Heart left ventricle (tissue), 16 donors: ENCODE measurements around the gene DDX4. TPM values are rescaled to one million over a fixed set of nuclear protein-coding genes. Genes with fewer than 3 reads are reported as not detected.

Experiments
- ATAC-seq, 4 donors: fragments of 200-7000 bp; cut with Tn5 transposase; one replicate each; pipeline ENCODE4 v1.9.1; 2020 to 2022; ENCODE audit warnings: moderate library complexity in 4 of 4, mild to moderate bottlenecking in 3 of 4, moderate number of reproducible peaks in 1 of 4
- DNase-seq, 5 donors: peaks; one replicate each; pipeline ENCODE4 v3.0.0-alpha.2; 2020
- H3K27ac ChIP-seq, 12 donors: fragments of 200-600 bp; sonication (generic) in 4 of 12; one replicate each; pipeline versions ENCODE4 v1.5.0 to v1.8.0; 2016 to 2022; ENCODE audit warnings: mild to moderate bottlenecking in 2 of 12
- H3K27me3 ChIP-seq, 9 donors: fragments of 200-600 bp; sonication (generic) in 2 of 9; one replicate each; pipeline versions ENCODE4 v1.5.1 to v1.8.0; 2016 to 2022; ENCODE audit warnings: mild to moderate bottlenecking in 3 of 9
- H3K36me3 ChIP-seq, 9 donors: fragments of 200-600 bp; sonication (generic) in 2 of 9; one replicate each; pipeline versions ENCODE4 v1.5.0 to v1.8.0; 2018 to 2022; ENCODE audit warnings: mild to moderate bottlenecking in 2 of 9
- H3K4me1 ChIP-seq, 12 donors: fragments of 200-600 bp; sonication (generic) in 4 of 12; one replicate each; pipeline versions ENCODE4 v1.5.0 to v1.8.0; 2016 to 2022; ENCODE audit warnings: mild to moderate bottlenecking in 3 of 12
- H3K4me3 ChIP-seq, 12 donors: fragments of 200-600 bp; sonication (generic) in 4 of 12; one replicate each; pipeline versions ENCODE4 v1.5.0 to v1.8.0; 2017 to 2022; ENCODE audit warnings: mild to moderate bottlenecking in 9 of 12, moderate library complexity in 4 of 12
- H3K9me3 ChIP-seq, 12 donors: fragments of 200-600 bp; sonication (generic) in 4 of 12; one replicate each; pipeline versions ENCODE4 v1.5.0 to v1.8.0; 2016 to 2022; ENCODE audit warnings: mild to moderate bottlenecking in 1 of 12
- POLR2A ChIP-seq, 2 donors: fragments of 450-650 bp; IDR thresholded peaks; one replicate each; pipeline ENCODE4 v1.6.1; 2017; ENCODE audit warnings: antibody characterized with exemption in 2 of 2, mild to moderate bottlenecking in 2 of 2, moderate library complexity in 2 of 2
- WGBS, 4 donors: extraction: QIAGEN DNeasy Blood & Tissue Kit in 2 of 4; methylation state at CpG; one replicate each; pipeline versions ENCODE4 v1.1.5 to v1.1.7; 2013 to 2018; 5-methylcytosine and 5-hydroxymethylcytosine counted together
- intact Hi-C, 10 donors: fragments of 100-400 bp; cut with DNase I; formaldehyde crosslinking; loops; one replicate each; pipeline versions ENCODE4 v1.11.1 to v1.14.2; 2022
- polyA plus RNA-seq, 2 donors: library from polyadenylated mRNA; stranded (reverse); fragments of 200-250 nt; gene quantifications; one replicate each; pipeline ENCODE4 v1.2.3, GENCODE V29; 2013
- total RNA-seq, 9 donors: library from RNA; depleted of rRNA in 2 of 9; stranded (reverse); fragments of >200 nt in 2 of 9; fragmentation: NEBNext Ultra II Directional in 3 of 9; extraction: Animal tissue kit (Norgen Biotek cat#: 25700) in 3 of 9; gene quantifications; one replicate each; pipeline versions ENCODE4 v1.1.0 to v1.2.4, GENCODE V29; 2016 to 2023
- TF ChIP-seq, protein P1 (sequence below), 12 donors: fragments of 200-600 bp; sonication (generic) in 4 of 12; IDR thresholded peaks; one replicate each; pipeline versions ENCODE4 v1.5.0 to v1.8.0; 2018 to 2022; ENCODE audit warnings: antibody characterized with exemption in 12 of 12, mild to moderate bottlenecking in 5 of 12
- donor health status: ischemic (EF 13 %, LVEDD 7.1; RV severe dilation, severe dysfunction).
- donor health status: healthy with polysubstance abuse.
- donor health status: DM: no; HTN: yes; CAD: no.
- donor health status: DM: no; HTN: no; CAD: no.
- donor health status: ischemic (EF 25% LVEDD 6.9; RV normal size, moderate dysfunction).
- donor health status: ischemic (EF 25% LVEDD 5.7; RV mildly dilated, moderate dysfunction).
- donor health status: healthy.
- donor health status: DM: yes; HTN: yes; CAD: no.
- donor health status: ischemic (EF 35%, LVEDD 5.7; RV mildly dilated, moderate dysfunction).
- donor health status: nonischemic (EF 11% LVEDD 7.7; RV severe dilation, severe dysfunction).
- donor health status: DM: yes; HTN: yes; CAD: no.
- donor health status: PGD.
- donor health status: ischemic (EF 29% LVEDD 5.4; RV normal size, mild dysfunction).
- donor health status: nonischemic (EF 23%, LVEDD 6.1; RV moderate dilation, normal function).

The DDX4 gene
- total and polyA plus RNA-seq, 11 donors, result not detected

DNA sequence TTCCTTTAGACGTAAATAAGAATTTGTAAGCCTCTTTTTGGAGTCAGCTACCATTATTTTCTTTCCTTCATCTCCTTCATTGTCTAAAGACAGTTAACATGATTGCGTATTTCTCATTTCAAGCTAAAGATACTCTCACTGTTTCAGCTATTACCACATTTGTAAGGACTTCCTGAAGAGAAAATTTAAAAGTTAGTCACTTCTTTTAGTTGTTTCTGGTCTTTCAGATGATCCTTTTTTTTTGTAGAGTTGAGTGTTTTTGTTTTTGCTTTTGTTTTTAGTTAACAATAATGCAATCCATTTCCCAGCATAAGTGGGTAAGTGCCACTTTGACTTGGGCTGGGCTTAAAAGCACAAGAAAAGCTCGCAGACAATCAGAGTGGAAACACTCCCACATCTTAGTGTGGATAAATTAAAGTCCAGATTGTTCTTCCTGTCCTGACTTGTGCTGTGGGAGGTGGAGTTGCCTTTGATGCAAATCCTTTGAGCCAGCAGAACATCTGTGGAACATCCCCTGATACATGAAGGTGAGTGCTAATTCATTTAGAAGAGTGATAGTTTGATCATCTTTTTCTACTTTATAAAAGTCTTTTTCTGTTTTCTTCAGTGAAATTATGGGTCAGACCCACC is 115.3 kb downstream of the DDX4 start:
- intact Hi-C loops, result loop anchor here in 1 of 10 donors (5.0 kb wide), 1 partner anchor 416 kb away; no protein-coding TSS in a partner anchor
- no peak overlapping the region for H3K4me3 ChIP-seq
- H3K27ac ChIP-seq, result peak overlapping the region in 2 of 12 donors; percentile 31 to 65
- WGBS, 4 donors, result 55 to 67% (median 63%) methylated on average over 3 of the region's 3 CpGs
- H3K4me1 ChIP-seq, result peaks cover 0 to 52% (median 3%) of the 10 kb centered on the region in 12 donors
- no peaks in the 10 kb centered on the region for H3K36me3 ChIP-seq
- TF ChIP-seq, protein P1, sequence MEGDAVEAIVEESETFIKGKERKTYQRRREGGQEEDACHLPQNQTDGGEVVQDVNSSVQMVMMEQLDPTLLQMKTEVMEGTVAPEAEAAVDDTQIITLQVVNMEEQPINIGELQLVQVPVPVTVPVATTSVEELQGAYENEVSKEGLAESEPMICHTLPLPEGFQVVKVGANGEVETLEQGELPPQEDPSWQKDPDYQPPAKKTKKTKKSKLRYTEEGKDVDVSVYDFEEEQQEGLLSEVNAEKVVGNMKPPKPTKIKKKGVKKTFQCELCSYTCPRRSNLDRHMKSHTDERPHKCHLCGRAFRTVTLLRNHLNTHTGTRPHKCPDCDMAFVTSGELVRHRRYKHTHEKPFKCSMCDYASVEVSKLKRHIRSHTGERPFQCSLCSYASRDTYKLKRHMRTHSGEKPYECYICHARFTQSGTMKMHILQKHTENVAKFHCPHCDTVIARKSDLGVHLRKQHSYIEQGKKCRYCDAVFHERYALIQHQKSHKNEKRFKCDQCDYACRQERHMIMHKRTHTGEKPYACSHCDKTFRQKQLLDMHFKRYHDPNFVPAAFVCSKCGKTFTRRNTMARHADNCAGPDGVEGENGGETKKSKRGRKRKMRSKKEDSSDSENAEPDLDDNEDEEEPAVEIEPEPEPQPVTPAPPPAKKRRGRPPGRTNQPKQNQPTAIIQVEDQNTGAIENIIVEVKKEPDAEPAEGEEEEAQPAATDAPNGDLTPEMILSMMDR (IDR thresholded peaks at IDR 0.05), result no peak
- TF ChIP-seq POLR2A (IDR thresholded peaks at IDR 0.05), result no peak
- no peaks in the 10 kb centered on the region for H3K27me3 ChIP-seq
- DNase-seq (no peak), ATAC-seq (peak in 2 of 4 donors; percentile 45 to 77)
- no peaks in the 10 kb centered on the region for H3K9me3 ChIP-seq

DNA sequence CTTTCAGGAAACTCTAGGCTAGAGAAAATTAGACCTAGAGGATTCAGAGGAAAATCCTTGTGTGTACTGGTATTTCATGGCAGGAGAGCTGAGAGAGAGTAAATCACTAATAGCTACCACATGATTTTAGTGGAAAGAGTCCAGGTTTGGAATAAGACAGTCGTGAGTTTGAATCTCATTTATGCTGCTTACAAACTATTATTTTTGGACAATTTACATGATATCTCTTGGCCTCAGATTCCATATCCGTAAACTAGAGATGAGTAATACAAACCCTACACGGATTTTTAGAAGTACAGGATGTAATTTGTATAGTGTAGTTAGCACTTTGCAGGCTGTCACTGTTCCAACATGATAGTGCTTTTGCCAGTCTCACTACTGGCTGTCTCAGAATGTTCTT is 116.0 kb downstream of the DDX4 start:
- TF ChIP-seq, protein P1 (IDR thresholded peaks at IDR 0.05), result no peak
- no peak for TF ChIP-seq POLR2A (IDR thresholded peaks at IDR 0.05)
- Histone ChIP-seq H3K36me3 (no peaks in the 10 kb centered on the region), H3K4me3 (no peak overlapping the region), H3K27me3 (no peaks in the 10 kb centered on the region), H3K9me3 (no peaks in the 10 kb centered on the region), H3K27ac (peak overlapping the region in 1 of 12 donors; percentile 65), H3K4me1 (peaks cover 0 to 52% (median 3%) of the 10 kb centered on the region in 12 donors)
- WGBS, 4 donors, result 11 to 41% (median 18%) methylated on average over 3 of the region's 3 CpGs
- DNase-seq (no peak), ATAC-seq (peak in 1 of 4 donors; percentile 48)
- intact Hi-C loops, result loop anchor here in 1 of 10 donors (5.0 kb wide), 1 partner anchor 417 kb away; no protein-coding TSS in a partner anchor

DNA sequence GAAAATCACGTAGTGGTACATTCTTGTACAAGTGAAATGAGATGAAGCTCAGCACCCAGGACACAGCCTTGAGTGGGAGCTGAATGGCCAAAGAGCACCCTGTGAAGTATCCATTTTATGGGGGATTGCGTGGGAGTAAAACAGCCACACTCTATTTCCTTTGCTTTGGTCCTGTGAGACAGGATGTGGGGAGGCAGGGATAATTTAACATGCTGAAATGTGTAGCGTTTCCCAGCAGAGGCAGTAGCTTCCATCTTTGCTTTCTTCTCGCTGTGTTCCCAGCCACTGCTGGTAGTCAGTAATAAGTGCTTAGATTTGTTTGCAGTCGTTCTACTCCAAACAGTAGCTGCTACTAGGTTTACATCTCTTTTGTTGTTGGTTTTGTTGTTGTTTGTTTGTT is 117.6 kb downstream of the DDX4 start:
- intact Hi-C loops, result no loop called here
- Histone ChIP-seq H3K4me3 (no peak overlapping the region), H3K36me3 (no peaks in the 10 kb centered on the region), H3K9me3 (peaks cover 0 to under 1% (median 0%) of the 10 kb centered on the region in 12 donors), H3K4me1 (peaks cover 0 to 55% (median 3%) of the 10 kb centered on the region in 12 donors), H3K27ac (no peak overlapping the region), H3K27me3 (no peaks in the 10 kb centered on the region)
- 49 to 56% (median 52%) methylated on average over 5 of the region's 5 CpGs for WGBS, 4 donors
- TF ChIP-seq POLR2A (IDR thresholded peaks at IDR 0.05), result no peak
- TF ChIP-seq, protein P1 (IDR thresholded peaks at IDR 0.05), result no peak
- DNase-seq (no peak), ATAC-seq (no peak)

DNA sequence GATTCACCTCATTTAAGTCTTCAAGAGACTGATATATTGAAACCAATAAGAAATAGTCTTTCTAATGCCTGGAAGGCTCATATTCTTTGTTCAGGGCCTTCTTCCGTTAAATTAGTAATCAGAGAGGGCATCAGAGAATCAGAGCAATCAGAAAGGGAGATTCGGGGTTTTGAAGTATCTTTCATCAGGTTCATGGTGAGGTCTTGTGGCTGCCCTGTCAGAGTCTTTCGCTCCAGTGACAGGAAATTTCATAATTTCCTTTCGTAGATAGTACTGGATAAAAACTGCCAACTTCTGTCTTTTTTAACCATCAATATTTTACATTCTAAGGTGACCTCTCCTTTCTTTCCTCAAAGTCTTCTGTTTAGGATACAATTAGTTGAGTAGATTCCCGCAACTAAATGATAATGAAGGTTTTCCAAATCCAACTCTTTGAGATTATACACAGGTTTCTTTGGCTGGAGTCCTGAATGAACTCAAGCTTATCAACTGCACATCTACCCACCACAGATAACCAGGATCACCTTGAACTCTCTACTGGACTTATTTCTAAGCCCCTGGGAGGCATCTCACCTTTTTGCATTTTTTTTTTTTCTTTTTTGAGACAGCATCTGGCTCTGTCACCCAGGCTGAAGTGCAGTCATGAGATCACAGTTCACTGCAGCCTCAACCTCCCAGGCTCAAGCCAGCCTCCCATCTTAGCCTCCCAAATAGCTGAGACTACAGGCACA is 118.8 kb downstream of the DDX4 start:
- intact Hi-C loops, result no loop called here
- H3K9me3 ChIP-seq, result peaks cover 0 to 8% (median 0%) of the 10 kb centered on the region in 12 donors
- no peaks in the 10 kb centered on the region for H3K27me3 ChIP-seq
- H3K36me3 ChIP-seq, result no peaks in the 10 kb centered on the region
- TF ChIP-seq, protein P1 (IDR thresholded peaks at IDR 0.05), result no peak
- no peak for TF ChIP-seq POLR2A (IDR thresholded peaks at IDR 0.05)
- no peak overlapping the region for H3K4me3 ChIP-seq
- WGBS, 4 donors, result 61 to 71% (median 65%) methylated on average over 5 of the region's 5 CpGs
- no peak overlapping the region for H3K27ac ChIP-seq
- H3K4me1 ChIP-seq, result peaks cover 0 to 48% (median 3%) of the 10 kb centered on the region in 12 donors
- ATAC-seq (no peak), DNase-seq (no peak)
